Mesendoderm (in vitro differentiated cells): ENCODE results near the gene POLG.

Source experiments
- DNase-seq: peaks from one replicate; pipeline ENCODE4 v3.0.0; 2013
- H2AK5ac ChIP-seq: 2 replicates; pipeline ENCODE4 v1.6.1; 2013; ENCODE audit warnings: low read length, inconsistent platforms
- H2BK120ac ChIP-seq: 2 replicates; pipeline ENCODE4 v1.6.1; 2013; ENCODE audit warnings: low read depth, mild to moderate bottlenecking, low read length, moderate library complexity, mixed read lengths
- H2BK15ac ChIP-seq: replicated peaks from 2 replicates; pipeline ENCODE4 v1.6.1; 2013; ENCODE audit warnings: low read depth, mild to moderate bottlenecking, moderate library complexity
- H2BK5ac ChIP-seq: 2 replicates; pipeline ENCODE4 v1.6.1; 2013; ENCODE audit warnings: low read length, inconsistent platforms
- H3K18ac ChIP-seq: 2 replicates; pipeline ENCODE4 v1.6.1; 2013; ENCODE audit warnings: mild to moderate bottlenecking, low read length, mixed read lengths
- H3K23ac ChIP-seq: one replicate; pipeline ENCODE4 v1.6.1; 2013; ENCODE audit warnings: low read length
- H3K27ac ChIP-seq: 2 replicates; pipeline ENCODE4 v1.5.1; 2013; ENCODE audit warnings: low read depth, mild to moderate bottlenecking, inconsistent platforms, low read length, moderate library complexity
- H3K27me3 ChIP-seq: 2 replicates; pipeline ENCODE4 v1.6.1; 2013; ENCODE audit warnings: low read length, control low read depth, mild to moderate bottlenecking, inconsistent platforms; ENCODE audit not compliant: insufficient read depth, poor library complexity
- H3K36me3 ChIP-seq: 2 replicates; pipeline ENCODE4 v1.6.1; 2013; ENCODE audit warnings: low read length, inconsistent platforms; ENCODE audit not compliant: control insufficient read depth, insufficient read depth
- H3K4ac ChIP-seq: one replicate; pipeline ENCODE4 v1.6.1; 2013; ENCODE audit warnings: low read depth, mild to moderate bottlenecking, low read length, moderate library complexity
- H3K4me1 ChIP-seq: 2 replicates; pipeline ENCODE4 v1.6.1; 2013; ENCODE audit warnings: low read depth, low read length, inconsistent platforms; ENCODE audit not compliant: control insufficient read depth
- H3K4me2 ChIP-seq: 2 replicates; pipeline ENCODE4 v1.6.1; 2013; ENCODE audit warnings: low read length
- H3K4me3 ChIP-seq: 2 replicates; pipeline ENCODE4 v1.5.1; 2013; ENCODE audit warnings: mild to moderate bottlenecking, low read length
- H3K56ac ChIP-seq: one replicate; pipeline ENCODE4 v1.6.1; 2013; ENCODE audit warnings: low read length
- H3K79me1 ChIP-seq: 2 replicates; pipeline ENCODE4 v1.6.1; 2013; ENCODE audit warnings: low read length, inconsistent platforms
- H3K79me2 ChIP-seq: 2 replicates; pipeline ENCODE4 v1.6.1; 2013; ENCODE audit warnings: mild to moderate bottlenecking, low read length; ENCODE audit not compliant: control insufficient read depth, insufficient read depth
- H3K9ac ChIP-seq: 2 replicates; pipeline ENCODE4 v1.6.1; 2013; ENCODE audit warnings: low read length, inconsistent platforms
- H4K5ac ChIP-seq: one replicate; pipeline ENCODE4 v1.6.1; 2013; ENCODE audit warnings: low read length
- H4K8ac ChIP-seq: one replicate; pipeline ENCODE4 v1.6.1; 2013; ENCODE audit warnings: low read depth, mild to moderate bottlenecking, control low read depth, low read length, moderate library complexity
- WGBS: extraction: QIAGEN DNeasy Blood & Tissue Kit; methylation state at CpG from one replicate; pipeline ENCODE4 v1.1.7; 2013; ENCODE audit warnings: low lambda C conversion rate, missing lambda C conversion rate; ENCODE audit not compliant: insufficient coverage; ENCODE audit errors: extremely low coverage; 5-methylcytosine and 5-hydroxymethylcytosine counted together

Gene POLG

GRCh38 chr15:89346516-89347231 is 12.1 kb upstream of the POLG start:
- no peak overlapping the region for H2BK15ac ChIP-seq
- no peaks in the 10 kb centered on the region for H3K79me1 ChIP-seq
- H4K8ac ChIP-seq = no peak overlapping the region
- H3K27me3 ChIP-seq = no peaks in the 10 kb centered on the region
- DNase-seq = peak; percentile 76
- no peak overlapping the region for H3K4me3 ChIP-seq
- no peak overlapping the region for H2BK5ac ChIP-seq
- no CpG with 5 or more reads among the region's 10 CpGs for WGBS
- H2AK5ac ChIP-seq = no peak overlapping the region
- no peak overlapping the region for H2BK120ac ChIP-seq
- H3K56ac ChIP-seq = no peak overlapping the region
- H3K4me1 ChIP-seq = no peaks in the 10 kb centered on the region
- H3K4ac ChIP-seq = no peak overlapping the region
- H3K27ac ChIP-seq = no peak overlapping the region
- H3K36me3 ChIP-seq = no peaks in the 10 kb centered on the region
- no peak overlapping the region for H3K18ac ChIP-seq
- no peak overlapping the region for H4K5ac ChIP-seq
- no peak overlapping the region for H3K23ac ChIP-seq
- no peak overlapping the region for H3K4me2 ChIP-seq
- no peaks in the 10 kb centered on the region for H3K79me2 ChIP-seq
- H3K9ac ChIP-seq = no peak overlapping the region

GRCh38 chr15:89345248-89345647 is 10.6 kb upstream of the POLG start:
- WGBS = no CpG with 5 or more reads among the region's 4 CpGs
- no peak overlapping the region for H3K27ac ChIP-seq
- no peak overlapping the region for H4K8ac ChIP-seq
- no peaks in the 10 kb centered on the region for H3K4me1 ChIP-seq
- no peak overlapping the region for H3K4me3 ChIP-seq
- no peak overlapping the region for H2BK5ac ChIP-seq
- H3K4ac ChIP-seq = no peak overlapping the region
- H2BK15ac ChIP-seq = no peak overlapping the region
- no peak overlapping the region for H3K56ac ChIP-seq
- DNase-seq = no peak
- H3K4me2 ChIP-seq = no peak overlapping the region
- H4K5ac ChIP-seq = no peak overlapping the region
- H3K79me2 ChIP-seq = no peaks in the 10 kb centered on the region
- H3K27me3 ChIP-seq = no peaks in the 10 kb centered on the region
- no peak overlapping the region for H3K9ac ChIP-seq
- H3K18ac ChIP-seq = no peak overlapping the region
- H3K23ac ChIP-seq = no peak overlapping the region
- H2AK5ac ChIP-seq = no peak overlapping the region
- H2BK120ac ChIP-seq = no peak overlapping the region
- H3K36me3 ChIP-seq = no peaks in the 10 kb centered on the region
- no peaks in the 10 kb centered on the region for H3K79me1 ChIP-seq

GRCh38 chr15:89342840-89343239 is 8.2 kb upstream of the POLG start:
- no peak overlapping the region for H2AK5ac ChIP-seq

GRCh38 chr15:89341316-89342005 is 6.8 kb upstream of the POLG start:
- Histone ChIP-seq H3K27me3 (no peaks in the 10 kb centered on the region), H3K18ac (no peak overlapping the region), H3K4me3 (no peak overlapping the region), H2AK5ac (no peak overlapping the region), H3K79me2 (no peaks in the 10 kb centered on the region), H3K56ac (no peak overlapping the region), H3K79me1 (no peaks in the 10 kb centered on the region), H3K27ac (no peak overlapping the region), H3K4me1 (no peaks in the 10 kb centered on the region), H4K5ac (no peak overlapping the region), H3K23ac (no peak overlapping the region), H2BK15ac (no peak overlapping the region), H3K4me2 (no peak overlapping the region), H4K8ac (no peak overlapping the region), H3K4ac (no peak overlapping the region), H3K36me3 (no peaks in the 10 kb centered on the region), H3K9ac (no peak overlapping the region), H2BK5ac (no peak overlapping the region), H2BK120ac (no peak overlapping the region)
- WGBS = no CpG with 5 or more reads among the region's 8 CpGs
- DNase-seq = no peak

More at GRCh38 chr15:89342840-89343239, 8.2 kb upstream of the POLG start:
- Histone ChIP-seq H3K4me2 (no peak overlapping the region), H3K36me3 (no peaks in the 10 kb centered on the region), H2BK120ac (no peak overlapping the region), H3K4ac (no peak overlapping the region), H3K56ac (no peak overlapping the region), H3K4me3 (no peak overlapping the region), H2BK15ac (no peak overlapping the region), H3K27me3 (no peaks in the 10 kb centered on the region), H3K79me1 (no peaks in the 10 kb centered on the region), H4K8ac (no peak overlapping the region), H3K4me1 (no peaks in the 10 kb centered on the region), H2BK5ac (no peak overlapping the region), H3K23ac (no peak overlapping the region), H3K9ac (no peak overlapping the region), H3K79me2 (no peaks in the 10 kb centered on the region), H3K27ac (no peak overlapping the region), H4K5ac (no peak overlapping the region), H3K18ac (no peak overlapping the region)
- no CpG with 5 or more reads among the region's 3 CpGs for WGBS
- DNase-seq = no peak

GRCh38 chr15:89340573-89340972 is 5.9 kb upstream of the POLG start:
- Histone ChIP-seq H4K8ac (no peak overlapping the region), H3K27me3 (no peaks in the 10 kb centered on the region), H3K36me3 (no peaks in the 10 kb centered on the region), H3K79me1 (no peaks in the 10 kb centered on the region), H3K9ac (no peak overlapping the region), H3K4ac (no peak overlapping the region), H3K18ac (no peak overlapping the region), H2BK120ac (no peak overlapping the region), H3K4me3 (no peak overlapping the region), H2BK15ac (no peak overlapping the region), H3K79me2 (no peaks in the 10 kb centered on the region), H3K4me1 (no peaks in the 10 kb centered on the region), H3K23ac (no peak overlapping the region), H4K5ac (no peak overlapping the region), H2AK5ac (no peak overlapping the region), H3K27ac (no peak overlapping the region), H2BK5ac (no peak overlapping the region), H3K4me2 (no peak overlapping the region), H3K56ac (no peak overlapping the region)
- WGBS = no CpG with 5 or more reads among the region's 7 CpGs
- DNase-seq = no peak
